Stimulated activated CD8-positive, alpha-beta memory T cell treated with anti-CD3 and anti-CD28 coated beads, Interleukin-4, amount 100 ng/mL, for 1 hour (primary cell): ENCODE data around the gene RNF224.
"Not testable (repeated sequence)": the region's sequence is repeated elsewhere in the genome, so short reads cannot be mapped to it uniquely, and the experiment has no call there.

Experiments used
- DNase-seq, 2 donors: peaks; one replicate each; pipeline ENCODE4 v3.0.0-alpha.2; 2020; ENCODE audit warnings: low read depth in 2 of 2, low spot score in 1 of 2

Gene RNF224

GRCh38 chr9:137251490-137252268 is 24.4 kb downstream of the RNF224 start:
- no peak for DNase-seq

- no peak for DNase-seq
Observed at GRCh38 chr9:137252555-137253506, 25.5 kb downstream of the RNF224 start.

- no peak for DNase-seq
Observed at GRCh38 chr9:137253717-137254623, 26.7 kb downstream of the RNF224 start.

GRCh38 chr9:137254624-137255447 is 27.5 kb downstream of the RNF224 start, which contains the start of gene NELFB:
Gene NELFB (plus strand): TSS chr9:137255327.
- peak; percentile 94 to 96 for DNase-seq

- DNase-seq = no peak
Observed at GRCh38 chr9:137255448-137256114, 28.3 kb downstream of the RNF224 start.

- no peak for DNase-seq
Observed at GRCh38 chr9:137256362-137256761, 29.1 kb downstream of the RNF224 start.

- DNase-seq = no peak
Observed at GRCh38 chr9:137256856-137257255, 29.6 kb downstream of the RNF224 start.

- not testable (repeated sequence) for DNase-seq
Observed at GRCh38 chr9:137262173-137262908, 35.0 kb downstream of the RNF224 start.

GRCh38 chr9:137262909-137263285 is 35.6 kb downstream of the RNF224 start:
- DNase-seq = no peak

GRCh38 chr9:137263506-137263905 is 36.2 kb downstream of the RNF224 start:
- DNase-seq = no peak

GRCh38 chr9:137264067-137264466 is 36.8 kb downstream of the RNF224 start:
- DNase-seq = no peak

- no peak for DNase-seq
Observed at GRCh38 chr9:137265496-137266161, 38.3 kb downstream of the RNF224 start.

GRCh38 chr9:137266162-137266527 is 38.8 kb downstream of the RNF224 start:
- no peak for DNase-seq

GRCh38 chr9:137266585-137267453 is 39.5 kb downstream of the RNF224 start:
- DNase-seq = no peak

GRCh38 chr9:137267933-137268355 is 40.6 kb downstream of the RNF224 start:
- no peak for DNase-seq

- no peak for DNase-seq
Observed at GRCh38 chr9:137268538-137269201, 41.4 kb downstream of the RNF224 start.

- DNase-seq = no peak
Observed at GRCh38 chr9:137269231-137269772, 42.0 kb downstream of the RNF224 start.
